NCI-H2029 (cell line): ENCODE measurements around the gene ZBTB16.

Experiments
- DNase-seq: peaks from one replicate; lab custom pipeline; 2025; lab: John Stamatoyannopoulos, UW

ZBTB16 gene

DNA sequence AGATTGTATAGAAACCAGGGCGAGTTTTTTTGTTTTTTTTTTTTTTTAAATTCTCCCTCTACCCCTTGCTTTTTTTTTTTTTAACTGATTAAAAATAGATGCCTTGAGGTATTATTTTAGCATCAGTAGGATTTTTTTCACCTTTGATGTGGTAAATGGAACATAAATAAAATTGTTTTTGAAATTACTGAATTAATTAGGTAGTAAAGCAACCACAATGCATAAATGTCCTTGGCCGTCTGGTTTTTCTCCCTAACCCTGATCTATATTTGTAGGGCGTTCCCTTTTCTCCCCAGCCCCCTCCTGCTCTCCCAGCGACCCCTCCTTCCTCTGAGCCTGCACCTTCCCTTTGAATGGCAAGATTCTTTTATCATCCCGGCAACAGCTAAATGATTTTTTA lies 107.8 kb downstream of the ZBTB16 start:
- no peak for DNase-seq

DNA sequence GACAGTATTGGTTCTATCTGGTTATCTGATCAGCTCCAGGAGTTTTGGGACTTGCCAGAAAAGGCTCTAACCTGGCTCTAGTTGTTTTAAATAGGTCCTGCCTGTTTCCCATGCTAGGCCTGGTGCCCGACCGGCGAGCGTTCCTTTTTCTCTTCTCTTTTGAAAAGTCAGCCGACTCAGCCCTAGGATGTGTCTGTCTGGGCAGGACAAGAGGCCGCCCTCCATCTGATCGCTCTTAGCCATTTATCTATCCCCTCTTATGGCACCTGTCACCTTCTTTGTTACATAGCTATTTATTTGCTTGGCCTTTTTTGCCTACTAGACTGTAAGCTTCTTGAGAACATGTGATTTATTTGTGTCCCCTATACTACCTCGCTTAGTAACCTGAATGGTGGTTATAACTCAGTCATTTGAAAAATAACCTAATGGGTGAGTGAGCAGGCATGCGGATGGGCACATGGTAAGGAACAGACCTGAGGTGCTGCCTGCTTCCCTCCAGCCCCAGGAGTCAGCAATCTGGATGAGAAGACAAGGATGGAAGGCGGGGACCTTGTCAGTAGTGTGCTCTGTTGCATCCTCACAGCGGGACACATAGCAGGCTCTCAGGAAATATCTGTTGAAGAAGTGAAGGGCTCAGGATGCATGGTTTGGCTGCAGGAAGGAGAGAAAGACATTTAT lies 108.4 kb downstream of the ZBTB16 start:
- DNase-seq: no peak

DNA sequence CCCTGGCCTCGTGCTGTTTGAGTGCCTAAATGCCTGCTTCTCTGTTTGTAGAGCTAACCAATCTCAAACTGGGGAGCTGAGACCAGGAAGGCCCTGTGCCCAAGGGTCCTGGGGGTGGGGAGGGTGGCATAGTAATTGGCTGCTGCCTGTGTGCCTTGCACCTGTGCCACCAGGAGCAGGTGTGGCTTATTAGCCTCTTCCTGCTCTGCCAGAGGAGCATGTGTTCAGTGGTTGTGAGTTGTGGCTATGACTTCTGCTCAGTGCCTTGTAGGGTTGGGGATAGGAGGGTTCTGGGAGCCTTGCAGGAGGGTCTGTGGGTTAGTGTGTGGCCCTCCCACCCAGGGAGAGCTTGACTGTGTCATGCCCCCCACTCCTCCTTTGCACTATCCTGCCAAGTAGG lies 109.2 kb downstream of the ZBTB16 start:
- peak; percentile 53 for DNase-seq

DNA sequence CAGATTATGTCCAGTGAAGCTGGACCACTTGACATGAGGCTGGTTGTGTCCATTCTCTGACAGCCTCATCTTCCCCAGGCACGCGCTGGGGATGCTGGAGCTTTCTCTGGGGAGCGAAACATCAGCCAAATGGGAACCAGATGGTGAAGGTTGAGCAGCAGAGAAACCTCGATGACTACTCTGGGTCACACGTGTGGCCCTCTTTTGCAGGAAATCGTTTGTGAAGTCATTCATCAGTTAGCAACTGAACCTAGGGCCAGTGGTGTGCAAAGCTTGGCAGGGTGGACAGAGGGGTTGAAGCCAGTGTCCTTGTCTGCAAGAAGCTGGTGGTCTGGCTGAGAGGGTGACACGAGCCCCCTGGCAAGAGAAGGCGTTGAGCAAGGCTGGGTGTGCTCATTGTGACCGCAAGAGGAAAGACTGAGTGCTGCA lies 109.8 kb downstream of the ZBTB16 start:
- no peak for DNase-seq

DNA sequence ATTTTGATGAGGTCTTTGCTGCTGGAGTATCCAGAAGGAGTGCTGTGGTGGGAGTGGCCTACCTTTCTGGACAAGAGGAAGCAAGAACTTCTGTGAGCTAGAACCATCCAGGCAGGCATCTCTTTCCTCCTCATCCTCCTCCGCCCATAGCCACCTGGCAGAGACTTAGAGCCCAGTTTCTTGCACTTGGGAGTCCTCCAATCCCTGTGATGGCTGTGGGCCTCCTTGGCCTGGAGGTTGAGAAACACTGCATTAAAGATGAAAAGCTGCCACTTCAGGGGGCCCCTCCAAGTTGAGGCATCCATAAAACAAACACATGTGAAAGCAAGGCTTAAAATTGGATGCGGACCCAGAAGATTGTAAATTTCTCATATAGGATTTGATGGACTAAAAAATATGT lies 110.3 kb downstream of the ZBTB16 start:
- no peak for DNase-seq

DNA sequence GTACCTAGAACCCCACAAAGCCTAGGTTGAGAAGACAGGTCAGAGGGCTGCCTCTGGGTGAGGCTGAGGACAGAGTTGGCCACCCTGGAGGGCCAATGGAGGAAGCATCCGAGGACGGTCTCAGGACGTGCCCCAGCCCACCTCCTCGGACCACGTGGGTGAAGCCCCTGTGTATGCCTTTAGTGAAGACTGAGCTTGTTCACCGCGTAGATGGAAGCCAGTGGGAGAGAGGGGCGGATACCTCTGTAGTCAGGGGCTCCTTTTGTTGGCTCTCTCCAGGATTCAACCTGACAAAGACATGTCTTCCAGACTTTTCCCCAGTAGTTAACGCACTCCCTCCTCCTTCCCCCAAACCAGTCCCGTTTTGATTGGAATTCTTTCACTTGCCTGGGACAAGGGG lies 110.7 kb downstream of the ZBTB16 start:
- no peak for DNase-seq

DNA sequence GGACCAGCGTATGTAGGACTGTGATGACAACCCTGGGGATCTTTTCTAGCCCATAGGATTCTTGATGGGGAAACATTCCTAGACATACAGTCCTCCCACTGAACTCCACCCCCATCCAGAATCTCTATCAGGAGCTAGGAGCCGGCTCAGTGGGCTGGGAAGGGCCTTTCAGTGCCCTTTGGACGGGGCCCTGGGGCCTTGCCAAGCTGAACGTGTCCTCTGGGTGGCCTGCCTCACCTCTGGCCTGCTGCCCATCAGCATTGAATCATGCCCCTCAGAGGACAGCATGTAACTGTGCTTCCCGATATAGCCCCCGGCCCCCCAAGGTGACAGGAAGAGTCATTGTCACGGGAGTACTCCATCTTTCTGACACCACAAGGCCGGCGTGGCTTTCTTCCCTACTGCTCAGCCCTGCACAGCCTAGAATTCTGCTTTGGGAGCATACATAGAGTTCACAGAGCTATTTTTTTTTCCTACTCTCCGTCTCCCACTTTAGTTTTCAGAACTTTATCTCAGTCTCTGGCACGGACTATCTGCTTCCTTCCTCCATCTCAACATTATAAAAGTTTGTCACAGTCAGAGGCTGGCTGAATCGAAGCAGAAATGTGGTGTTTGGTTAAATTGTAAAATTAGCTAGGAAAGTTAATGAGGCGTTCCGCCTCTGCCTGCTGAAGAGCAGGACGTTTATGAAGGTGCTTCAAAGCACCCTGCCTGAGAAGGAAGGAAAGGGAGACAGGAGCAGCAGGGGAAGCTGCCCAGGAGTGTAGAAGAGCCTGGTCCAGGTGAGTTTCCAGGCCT lies 111.9 kb downstream of the ZBTB16 start:
- no peak for DNase-seq

DNA sequence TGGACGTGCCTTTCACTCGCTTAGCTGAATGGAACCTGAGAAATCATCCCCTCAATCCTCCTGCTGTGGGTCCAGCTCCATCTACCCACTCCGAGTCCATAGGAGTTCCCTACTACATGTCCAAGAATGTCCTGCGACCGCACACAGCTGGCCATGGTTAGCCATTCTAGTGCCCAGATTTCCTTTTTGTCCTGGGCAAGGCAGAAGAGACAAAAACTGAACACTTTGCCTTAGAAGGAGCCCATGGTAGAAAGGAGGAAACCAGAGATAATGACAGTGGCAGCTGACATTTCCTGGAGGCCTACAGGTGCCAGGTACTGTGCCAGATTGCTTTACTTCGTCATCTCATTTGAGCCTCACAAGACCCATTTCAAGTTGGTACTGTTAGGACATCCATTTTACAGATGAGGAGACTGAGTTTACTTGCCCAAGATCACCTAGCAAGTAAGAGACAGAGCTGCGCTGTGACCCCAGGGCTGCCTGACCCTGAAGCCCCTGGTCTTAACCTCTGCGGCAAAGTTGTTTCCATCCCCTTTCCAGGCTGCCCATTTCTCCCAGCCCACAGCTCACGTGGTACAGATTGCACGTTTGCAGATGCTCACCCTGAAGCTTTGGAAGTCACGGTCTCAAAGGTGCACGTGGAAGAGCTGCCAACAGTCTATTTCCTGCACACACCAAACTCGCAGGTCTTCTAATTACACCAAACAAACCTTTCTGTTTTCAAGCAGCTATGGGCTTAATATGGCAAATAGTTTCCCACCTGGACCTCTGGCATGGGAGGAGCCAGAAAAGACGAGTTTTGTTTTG lies 112.7 kb downstream of the ZBTB16 start:
- DNase-seq: peak; percentile 31

DNA sequence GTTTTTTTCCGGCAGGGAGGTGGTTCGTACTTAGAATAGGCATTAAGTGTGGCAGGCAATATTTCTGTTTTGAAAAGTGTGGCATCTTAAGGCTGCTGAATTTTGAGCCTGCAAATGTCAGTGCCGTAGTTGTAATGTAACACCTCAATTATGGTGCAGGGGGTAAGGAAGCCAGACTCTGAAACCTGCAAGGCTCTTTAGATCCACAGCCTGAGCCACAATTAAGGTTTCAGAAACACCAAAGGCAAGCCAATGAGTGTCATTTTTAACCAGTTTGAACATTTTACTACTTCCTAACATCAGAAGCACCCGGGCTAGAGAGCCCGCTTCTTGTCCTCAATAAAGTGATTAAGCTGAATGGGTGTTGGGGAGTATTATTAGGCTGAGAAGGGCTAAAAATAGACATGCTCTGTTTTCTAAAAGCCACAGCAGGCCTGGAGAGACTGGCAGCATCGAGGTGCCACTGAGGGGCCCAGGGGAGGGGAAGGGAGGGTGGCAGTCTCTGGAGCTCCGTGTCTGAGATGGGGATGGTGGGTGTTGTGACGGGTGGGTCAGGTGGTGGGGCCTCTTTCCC lies 113.4 kb downstream of the ZBTB16 start:
- DNase-seq: no peak

DNA sequence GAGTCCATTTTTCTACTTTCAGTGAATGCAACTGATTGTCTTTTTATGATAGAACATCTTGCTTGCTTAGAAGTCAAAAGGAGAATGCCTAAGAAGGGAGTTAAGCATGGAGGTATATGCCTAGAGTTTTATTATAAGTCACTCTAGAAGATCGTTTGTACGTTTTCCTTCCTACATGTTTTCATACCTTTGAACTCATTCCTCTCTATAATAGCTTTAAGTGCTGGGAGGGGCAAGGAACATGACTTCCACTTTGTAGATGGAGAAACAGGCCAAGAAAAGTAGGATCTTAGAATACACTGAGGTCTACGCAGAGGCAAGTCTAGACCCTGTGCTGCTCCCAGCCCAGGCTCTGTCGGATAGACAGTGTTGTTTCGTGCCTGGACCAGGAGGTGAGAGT lies 114.3 kb downstream of the ZBTB16 start:
- no peak for DNase-seq

DNA sequence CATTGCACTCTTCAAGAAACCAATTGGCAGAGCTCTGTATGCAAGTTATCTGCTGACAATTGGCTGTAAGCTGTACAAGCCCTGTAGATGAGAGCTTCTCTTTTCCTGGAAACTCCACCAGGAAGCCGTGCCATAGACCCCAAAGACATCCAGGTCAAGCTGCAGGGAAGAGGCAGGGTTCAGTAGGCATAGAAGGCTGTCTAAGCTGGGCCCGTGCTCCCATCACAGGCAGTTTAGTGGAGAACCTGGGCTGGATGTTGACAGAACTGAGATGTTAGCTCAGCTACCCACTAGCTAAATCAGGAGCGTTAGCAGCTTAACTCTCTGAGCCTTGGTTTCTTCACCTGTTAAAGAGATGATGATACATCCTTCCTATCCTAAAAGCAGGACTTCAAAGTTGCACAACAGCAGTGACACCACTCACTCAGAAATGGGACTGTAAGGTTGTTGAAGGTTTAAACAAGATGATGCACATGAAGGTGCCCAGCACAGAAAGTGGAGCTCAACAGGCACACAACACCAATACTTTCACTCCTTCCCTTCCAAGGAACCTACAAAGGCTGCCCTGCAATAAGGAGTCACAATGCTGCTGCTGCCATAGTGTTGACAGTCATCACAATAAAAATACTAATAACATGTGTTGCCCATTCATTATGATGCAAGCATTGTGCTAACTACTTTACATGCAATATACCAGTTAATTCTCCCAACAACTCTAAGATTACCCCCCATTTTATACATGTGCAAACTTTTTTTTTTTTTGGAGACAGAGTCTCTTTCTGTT lies 115.4 kb downstream of the ZBTB16 start:
- DNase-seq: no peak

DNA sequence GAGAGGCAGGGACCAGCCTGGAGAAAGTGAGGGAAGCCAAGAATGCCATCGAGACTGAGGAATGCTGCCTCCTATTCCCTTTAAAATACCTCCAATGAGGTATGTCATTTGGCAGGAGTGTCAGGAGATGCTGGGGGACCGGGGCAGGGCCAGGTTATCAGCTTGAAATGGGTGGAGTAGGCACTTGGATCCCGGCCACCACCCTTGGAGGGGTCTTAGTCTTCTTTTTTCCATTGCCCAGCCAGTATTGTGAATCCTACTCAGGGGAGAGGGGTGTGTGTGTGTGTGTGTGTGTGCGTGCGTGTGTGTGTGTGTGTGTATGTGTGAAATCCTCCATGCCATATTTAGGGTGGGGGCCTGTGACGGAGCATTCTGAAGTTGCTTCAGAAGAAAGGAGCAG lies 116.2 kb downstream of the ZBTB16 start:
- no peak for DNase-seq

DNA sequence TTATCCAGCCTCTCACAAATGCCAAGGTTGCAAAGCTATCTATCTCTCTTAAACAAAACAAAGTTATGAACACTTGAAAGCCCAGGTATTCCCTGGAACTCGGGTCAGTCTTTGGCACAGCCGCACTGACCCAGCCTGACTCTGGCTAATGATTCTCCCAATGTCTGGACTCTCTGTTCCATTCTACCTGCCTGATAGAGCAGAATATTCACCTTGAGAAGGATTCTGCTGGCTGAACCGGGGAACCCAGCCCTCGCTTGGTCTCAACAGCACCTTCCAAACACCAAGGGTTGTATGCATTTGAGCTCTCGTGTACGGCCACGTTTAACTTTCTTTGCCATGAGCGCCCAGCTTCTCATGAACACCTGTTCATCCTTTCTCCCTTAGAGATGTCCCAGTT lies 116.8 kb downstream of the ZBTB16 start:
- no peak for DNase-seq

DNA sequence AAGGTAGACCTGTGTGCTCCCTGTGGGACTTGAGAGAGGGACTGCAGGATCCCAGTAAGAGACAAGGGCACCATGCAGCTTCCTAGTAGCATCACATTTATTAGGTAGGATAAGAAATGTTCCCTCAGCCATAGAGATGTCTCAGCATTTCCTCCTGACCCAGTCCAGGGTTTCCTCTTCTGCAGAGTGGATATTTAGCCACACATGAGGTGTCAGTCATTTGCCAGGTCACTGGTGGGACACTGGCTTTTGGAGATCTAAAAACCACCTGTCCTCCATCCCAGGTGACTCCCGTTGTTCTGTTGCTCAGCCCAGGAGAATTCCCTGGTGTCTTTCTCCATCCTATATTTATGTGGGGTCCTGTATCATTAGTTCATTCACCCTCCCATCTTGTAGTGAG lies 119.1 kb downstream of the ZBTB16 start:
- no peak for DNase-seq

DNA sequence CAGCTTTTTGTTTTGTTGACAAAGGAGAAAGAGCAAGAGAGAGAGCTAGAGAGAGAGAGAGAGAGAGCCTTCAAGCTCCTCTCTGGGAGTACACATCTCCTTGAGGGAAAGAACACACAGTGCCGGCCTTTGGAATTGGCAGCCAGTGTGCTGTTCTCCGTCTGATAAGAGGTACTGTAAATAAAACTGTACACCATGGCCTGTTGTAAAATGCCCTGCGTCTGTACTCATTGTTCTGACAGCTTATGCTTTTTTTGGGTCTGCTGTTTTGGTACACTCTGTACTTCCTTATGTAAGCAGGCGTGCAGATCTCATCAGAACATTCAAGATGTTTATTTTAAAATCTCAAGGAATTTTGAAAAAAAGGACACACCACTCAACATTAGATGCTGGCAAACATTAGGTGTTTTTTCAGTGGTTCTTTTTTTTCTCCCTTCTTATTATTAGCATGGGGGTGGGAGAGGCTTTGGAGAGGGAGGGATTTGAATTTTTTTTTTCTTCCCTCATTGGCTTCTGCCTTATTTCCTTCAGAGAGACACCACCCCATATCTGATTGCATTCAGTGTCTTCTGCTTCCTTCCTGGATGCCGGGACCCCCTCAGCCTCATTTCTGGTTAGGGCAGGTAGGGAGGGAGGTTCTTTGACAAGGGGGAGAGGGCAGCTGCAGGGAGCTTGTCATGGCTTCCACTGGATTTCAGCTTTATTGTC lies 119.9 kb downstream of the ZBTB16 start:
- DNase-seq: peak; percentile 65

DNA sequence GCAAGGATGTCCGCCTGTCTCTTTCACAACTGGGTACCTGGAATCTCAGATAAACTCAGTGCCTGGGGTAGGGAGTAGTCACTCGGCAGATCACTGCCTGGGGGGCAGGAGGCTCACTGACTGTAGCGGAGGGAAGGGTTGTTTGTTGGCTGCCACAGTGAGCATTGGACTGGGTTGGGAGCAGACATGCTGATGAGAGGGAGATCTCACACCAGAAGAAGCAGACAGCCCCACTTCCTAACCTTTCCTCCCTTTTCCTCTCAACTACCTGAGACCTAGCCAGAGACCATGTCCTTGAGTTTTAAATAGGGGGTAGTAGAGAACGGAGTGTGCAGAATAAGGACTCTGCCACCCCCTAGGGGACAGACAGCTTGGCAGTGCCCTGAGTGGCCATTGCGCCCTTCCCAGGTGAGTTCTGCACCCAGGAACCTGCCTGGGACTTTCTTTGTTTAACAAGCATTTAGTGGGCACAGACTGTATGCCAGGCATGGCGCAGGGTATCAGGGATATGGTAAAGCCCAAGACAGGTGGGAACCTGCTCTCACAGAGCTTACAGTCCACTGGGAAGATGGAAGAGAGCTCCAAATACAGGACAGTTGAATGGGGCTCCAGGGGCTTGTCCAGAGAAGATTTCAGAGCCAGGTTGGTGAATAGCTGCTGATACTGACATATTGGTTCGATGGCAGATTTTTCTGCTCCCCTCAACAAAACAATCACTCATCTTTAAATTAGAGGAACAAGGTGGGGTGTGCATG lies 121.0 kb downstream of the ZBTB16 start:
- DNase-seq: peak; percentile 37

DNA sequence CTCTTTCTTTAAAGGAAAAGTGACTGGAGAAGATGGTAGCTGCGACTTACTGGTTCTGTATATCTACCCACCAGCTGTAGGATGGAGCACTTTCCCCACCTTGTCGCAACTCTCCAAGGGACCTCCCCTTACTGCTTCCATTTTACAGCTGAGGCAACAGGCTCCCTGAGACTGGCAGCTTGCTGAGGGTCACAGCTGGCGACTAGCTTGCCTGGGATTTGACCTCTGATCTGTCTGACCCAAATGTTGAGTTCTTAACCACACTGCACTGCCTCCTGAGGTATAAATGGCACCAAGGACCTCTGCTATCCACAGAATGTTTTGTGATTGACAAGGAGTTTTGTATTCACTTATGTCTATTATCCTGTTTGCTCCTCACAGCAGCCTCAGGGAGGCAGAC lies 121.7 kb downstream of the ZBTB16 start:
- DNase-seq: no peak

DNA sequence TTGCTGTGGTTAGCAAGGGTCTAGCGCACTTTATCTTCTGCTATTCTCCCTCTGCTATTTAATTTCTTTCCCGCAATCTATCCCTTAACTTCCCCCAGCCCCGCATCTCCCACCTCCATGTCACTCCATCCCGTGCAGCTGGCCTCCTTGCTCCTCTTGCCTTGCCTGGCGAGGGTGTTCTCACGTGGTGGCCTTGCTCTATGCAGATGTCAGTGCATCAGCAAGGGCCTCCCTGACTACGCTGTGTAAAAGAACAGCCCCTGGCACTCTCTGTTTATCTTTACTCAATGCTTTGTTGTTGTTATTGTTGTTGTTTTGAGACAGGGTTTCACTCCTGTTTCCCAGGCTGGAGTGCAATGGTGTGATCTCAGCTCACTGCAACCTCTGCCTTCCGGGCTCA lies 122.2 kb downstream of the ZBTB16 start:
- no peak for DNase-seq

DNA sequence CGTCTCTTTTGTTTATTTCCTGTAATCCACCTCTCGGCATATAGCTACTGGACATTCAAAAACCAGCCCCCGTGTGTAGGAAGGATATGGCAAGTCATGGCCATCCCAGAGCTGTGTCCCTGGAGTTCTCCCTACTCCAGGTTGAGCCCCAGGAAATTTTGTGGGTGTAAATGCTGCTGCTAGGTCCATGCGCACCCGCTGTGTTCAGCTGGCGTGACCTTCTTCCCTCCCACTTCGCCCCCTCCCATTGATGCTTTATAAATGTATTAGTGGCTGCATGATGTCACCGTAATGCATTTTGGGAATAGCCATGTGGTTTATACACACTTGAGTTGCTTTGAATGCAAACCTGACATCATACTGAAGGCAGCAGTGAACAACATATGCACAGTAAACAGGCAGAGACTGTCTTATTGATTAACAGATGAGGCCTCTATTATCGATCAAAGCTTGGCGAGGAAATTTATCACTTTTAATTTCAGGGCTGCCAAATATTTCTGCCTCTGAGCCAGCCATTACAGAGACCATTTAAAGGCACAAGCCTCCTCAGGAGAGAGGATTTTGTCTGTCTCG lies 123.0 kb downstream of the ZBTB16 start:
- no peak for DNase-seq

DNA sequence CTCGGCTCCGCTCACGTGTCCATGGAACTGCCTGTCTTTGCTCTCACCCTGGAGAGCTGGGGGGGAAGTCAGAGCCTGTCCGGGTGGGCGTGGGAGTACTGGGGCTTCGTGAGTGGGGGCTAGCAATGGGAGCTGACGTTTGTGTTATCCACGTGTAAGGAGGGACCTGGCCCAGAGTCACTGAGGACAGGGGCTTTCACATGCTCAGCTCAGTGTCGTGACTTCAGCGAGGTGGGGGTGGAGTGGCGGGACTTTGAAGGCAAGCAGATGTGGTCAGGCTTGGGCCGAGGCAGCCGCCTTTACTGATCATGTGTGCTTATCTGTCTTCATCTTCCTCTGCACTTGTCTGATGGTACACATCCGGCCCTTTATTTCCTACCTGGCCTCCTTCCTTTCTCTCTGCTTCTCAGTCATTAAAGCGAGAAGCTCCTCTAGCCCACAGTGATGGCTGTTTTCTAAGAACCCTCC lies 123.6 kb downstream of the ZBTB16 start:
- DNase-seq: no peak
